IPS-15b (cell line): ENCODE results near the gene OR13C5.
"Not testable (repeated sequence)": the region's sequence is repeated elsewhere in the genome, so short reads cannot be mapped to it uniquely, and the experiment has no call there.

Source experiments
- H3K27me3 ChIP-seq: one replicate; pipeline ENCODE4 v1.6.1; 2013; ENCODE audit warnings: low read length; ENCODE audit not compliant: control insufficient read depth, insufficient read depth
- H3K36me3 ChIP-seq: one replicate; pipeline ENCODE4 v1.6.1; 2013; ENCODE audit warnings: low read length; ENCODE audit not compliant: control insufficient read depth, insufficient read depth
- H3K4me1 ChIP-seq: one replicate; pipeline ENCODE4 v1.6.1; 2013; ENCODE audit warnings: mild to moderate bottlenecking, low read length; ENCODE audit not compliant: control insufficient read depth, insufficient read depth
- H3K4me3 ChIP-seq: one replicate; pipeline ENCODE4 v1.5.1; 2013; ENCODE audit warnings: low read depth, low read length
- H3K9ac ChIP-seq: one replicate; pipeline ENCODE4 v1.6.1; 2013; ENCODE audit warnings: low read depth, mild to moderate bottlenecking, low read length
- H3K9me3 ChIP-seq: one replicate; pipeline ENCODE4 v1.6.1; 2013; ENCODE audit warnings: mild to moderate bottlenecking, low read length; ENCODE audit not compliant: control insufficient read depth, insufficient read depth

OR13C5 gene

DNA sequence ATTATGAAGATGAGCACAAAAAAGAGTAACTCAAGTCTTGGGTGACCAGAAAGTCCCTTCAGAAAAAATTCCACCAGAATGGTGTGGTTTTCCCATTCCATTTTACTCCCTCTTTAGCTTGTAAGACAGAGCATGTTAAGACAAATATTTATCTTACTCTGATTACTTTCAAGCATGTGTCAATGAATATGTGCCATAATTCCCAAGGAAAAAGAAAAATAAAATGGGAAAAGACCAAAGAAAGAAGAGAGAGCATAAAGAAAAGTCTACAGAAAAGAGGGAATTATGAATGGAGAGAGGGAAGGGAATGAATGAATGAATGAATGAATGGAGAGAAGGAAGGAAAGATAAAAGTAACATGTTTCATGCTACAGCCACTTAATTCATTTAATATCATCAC lies at the start of gene OR13C5:
TSS of gene OR13C5 (minus strand) at position 101 of the 400 bp plus-strand sequence. CDS start at position 101, 0 bp downstream.
- H3K9me3 ChIP-seq, H3K4me1 ChIP-seq, H3K36me3 ChIP-seq, H3K27me3 ChIP-seq, H3K4me3 ChIP-seq, H3K9ac ChIP-seq: not testable (repeated sequence)

- no peaks in the 10 kb centered on the region for H3K4me1 ChIP-seq
- H3K4me3 ChIP-seq = no peak overlapping the region
- H3K36me3 ChIP-seq = no peaks in the 10 kb centered on the region
- no peak overlapping the region for H3K9ac ChIP-seq
- H3K9me3 ChIP-seq = no peaks in the 10 kb centered on the region
- no peaks in the 10 kb centered on the region for H3K27me3 ChIP-seq
Measured at GRCh38 chr9:104635456-104635855, 36.2 kb upstream of the OR13C5 start.

DNA sequence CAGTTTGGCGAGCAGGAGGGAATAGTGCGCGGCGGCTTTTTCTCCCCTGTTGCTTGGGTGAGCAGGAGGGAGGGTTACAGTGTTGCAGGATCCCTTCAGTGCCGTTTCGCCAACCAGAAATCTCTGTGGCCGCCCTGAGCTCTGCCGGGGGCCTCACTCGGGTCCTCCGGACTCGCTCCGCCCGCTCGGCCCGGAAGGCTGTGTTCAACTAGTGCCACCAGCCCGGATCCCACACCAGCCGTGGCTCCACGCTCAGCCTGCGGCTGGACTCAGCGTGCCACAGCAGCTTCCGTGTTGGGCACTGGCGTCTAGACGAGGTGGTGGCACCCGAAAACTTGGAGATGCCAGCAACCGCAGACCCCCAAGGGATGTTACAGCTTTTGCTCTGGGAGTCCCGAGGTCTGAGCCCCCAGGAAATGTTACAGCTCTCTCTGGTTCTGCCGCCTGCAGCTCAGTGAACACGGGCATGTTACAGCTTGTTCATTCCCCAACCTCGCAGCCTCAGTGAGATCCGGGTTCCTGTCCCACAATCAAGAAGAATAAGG lies 34.8 kb upstream of the OR13C5 start:
- H3K4me1 ChIP-seq = no peaks in the 10 kb centered on the region
- no peaks in the 10 kb centered on the region for H3K36me3 ChIP-seq
- no peaks in the 10 kb centered on the region for H3K9me3 ChIP-seq
- H3K4me3 ChIP-seq = no peak overlapping the region
- H3K9ac ChIP-seq = no peak overlapping the region
- no peaks in the 10 kb centered on the region for H3K27me3 ChIP-seq

DNA sequence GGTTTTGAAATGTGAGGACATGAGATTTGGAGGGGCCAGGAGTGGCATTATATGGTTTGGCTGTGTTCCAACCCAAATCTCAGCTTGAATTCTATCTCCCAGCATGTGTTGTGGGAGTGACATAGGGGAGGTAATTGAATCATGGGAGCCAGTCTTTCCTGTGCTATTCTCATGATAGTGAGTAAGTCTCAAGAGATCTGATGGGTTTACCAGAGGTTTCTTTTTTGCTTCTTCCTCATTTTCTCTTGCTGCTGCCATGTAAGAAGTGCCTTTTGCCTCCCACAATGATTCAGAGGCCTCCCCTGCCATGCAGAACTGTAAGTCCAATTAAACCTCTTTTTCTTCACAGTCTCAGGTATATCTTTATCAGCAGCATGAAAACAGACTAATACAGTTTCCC lies 26.8 kb upstream of the OR13C5 start:
- H3K36me3 ChIP-seq, H3K9me3 ChIP-seq, H3K4me1 ChIP-seq, H3K9ac ChIP-seq, H3K4me3 ChIP-seq, H3K27me3 ChIP-seq: not testable (repeated sequence)

DNA sequence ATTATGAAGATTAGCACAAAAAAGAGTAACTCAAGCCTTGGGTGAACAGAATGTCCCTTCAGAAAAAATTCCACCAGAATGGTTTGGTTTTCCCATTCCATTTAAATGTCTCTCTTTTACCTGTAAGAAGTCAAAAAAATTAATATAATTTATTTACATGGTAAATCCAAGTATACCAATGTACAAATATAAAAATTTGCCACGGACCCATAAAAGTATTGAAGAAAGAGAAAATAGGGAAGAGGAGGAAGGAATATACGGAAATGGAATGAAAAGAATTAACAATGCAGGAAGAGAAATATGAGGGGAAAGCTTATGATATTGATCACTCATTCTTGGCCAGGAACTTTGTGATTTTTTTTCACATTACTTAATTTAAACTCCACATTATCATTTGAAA lies 18.9 kb upstream of the OR13C5 start, which contains the start of gene OR13C9:
TSS of gene OR13C9 (minus strand) at position 101 of the 400 bp plus-strand sequence. CDS start at position 101, 0 bp downstream.
- H3K9ac ChIP-seq = no peak within 1 kb of the TSS
- no peaks in the 10 kb centered on the region for H3K9me3 ChIP-seq
- no peaks in the 10 kb centered on the region for H3K4me1 ChIP-seq

DNA sequence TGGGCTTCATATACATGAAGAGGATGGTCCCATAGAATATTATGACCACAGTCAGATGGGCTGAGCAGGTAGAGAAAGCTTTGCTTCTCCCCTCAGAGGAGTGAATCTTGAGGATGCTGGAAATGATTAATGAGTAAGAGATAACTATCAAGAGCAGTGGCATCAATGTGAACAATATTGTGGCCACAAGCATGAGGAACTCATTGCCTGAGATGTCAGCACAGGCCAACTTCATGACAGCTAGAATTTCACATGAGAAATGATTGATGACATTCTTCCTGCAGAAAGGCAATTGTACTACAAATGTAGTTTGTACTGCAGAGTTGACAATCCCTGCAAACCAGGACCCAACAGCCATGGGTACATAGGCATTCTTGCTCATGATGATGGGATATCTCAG lies 18.2 kb upstream of the OR13C5 start:
- H3K9me3 ChIP-seq = no peaks in the 10 kb centered on the region

More for the DNA sequence above, 18.9 kb upstream of the OR13C5 start, which contains the start of gene OR13C9:
- no peak within 1 kb of the TSS for H3K4me3 ChIP-seq
- H3K27me3 ChIP-seq = no peaks in the 10 kb centered on the region
- H3K36me3 ChIP-seq = no peaks in the 10 kb centered on the region

DNA sequence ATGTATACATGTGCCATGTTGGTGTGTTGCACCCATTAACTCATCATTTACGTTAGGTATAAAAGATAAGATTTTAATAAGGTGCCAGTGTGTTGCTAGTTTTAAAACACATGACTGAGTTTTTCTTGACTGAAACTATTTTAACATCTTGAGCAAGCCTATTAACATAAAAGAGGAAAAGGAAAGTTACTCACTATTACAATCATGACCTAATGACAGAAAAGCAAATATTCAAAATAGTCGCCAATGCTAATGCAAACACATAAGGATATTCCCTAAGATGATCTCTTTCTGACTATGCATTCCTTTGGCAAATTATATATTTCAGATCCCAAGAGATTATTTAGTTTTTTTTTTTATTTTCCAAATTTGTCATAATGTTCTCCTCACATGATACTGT lies 12.0 kb upstream of the OR13C5 start:
- no peaks in the 10 kb centered on the region for H3K4me1 ChIP-seq

More for the DNA sequence above, 18.2 kb upstream of the OR13C5 start:
- Histone ChIP-seq H3K9ac (no peak overlapping the region), H3K4me3 (no peak overlapping the region), H3K4me1 (no peaks in the 10 kb centered on the region), H3K27me3 (no peaks in the 10 kb centered on the region), H3K36me3 (no peaks in the 10 kb centered on the region)

DNA sequence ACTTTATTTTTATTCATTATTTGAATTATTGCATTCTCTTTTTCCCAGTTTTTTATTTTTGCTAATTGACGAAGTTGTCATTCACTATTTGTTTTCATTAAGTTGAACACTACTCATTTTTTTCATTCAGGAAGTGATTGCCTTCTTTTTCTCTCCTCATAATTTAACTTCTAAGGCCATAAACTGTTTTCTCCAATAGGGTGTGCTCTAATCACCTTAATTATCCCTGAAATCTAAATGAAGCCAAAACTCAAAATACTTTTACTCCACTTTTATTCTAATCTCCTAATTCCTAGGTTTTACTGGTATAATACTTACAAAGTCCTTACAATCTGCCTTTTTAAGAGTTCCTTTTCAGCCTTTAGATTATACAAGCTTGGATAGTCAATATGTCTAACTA lies 9.1 kb upstream of the OR13C5 start:
- Histone ChIP-seq H3K27me3 (no peaks in the 10 kb centered on the region), H3K36me3 (no peaks in the 10 kb centered on the region), H3K9ac (no peak overlapping the region), H3K4me1 (no peaks in the 10 kb centered on the region), H3K9me3 (no peaks in the 10 kb centered on the region), H3K4me3 (no peak overlapping the region)

More for the DNA sequence above, 12.0 kb upstream of the OR13C5 start:
- H3K9me3 ChIP-seq = no peaks in the 10 kb centered on the region
- H3K4me3 ChIP-seq = no peak overlapping the region
- H3K27me3 ChIP-seq = no peaks in the 10 kb centered on the region
- H3K36me3 ChIP-seq = no peaks in the 10 kb centered on the region
- H3K9ac ChIP-seq = no peak overlapping the region

- no peak overlapping the region for H3K4me3 ChIP-seq
- no peaks in the 10 kb centered on the region for H3K4me1 ChIP-seq
- H3K9me3 ChIP-seq = no peaks in the 10 kb centered on the region
- H3K9ac ChIP-seq = no peak overlapping the region
- no peaks in the 10 kb centered on the region for H3K27me3 ChIP-seq
- no peaks in the 10 kb centered on the region for H3K36me3 ChIP-seq
Measured at GRCh38 chr9:104606152-104606551, 6.9 kb upstream of the OR13C5 start.

DNA sequence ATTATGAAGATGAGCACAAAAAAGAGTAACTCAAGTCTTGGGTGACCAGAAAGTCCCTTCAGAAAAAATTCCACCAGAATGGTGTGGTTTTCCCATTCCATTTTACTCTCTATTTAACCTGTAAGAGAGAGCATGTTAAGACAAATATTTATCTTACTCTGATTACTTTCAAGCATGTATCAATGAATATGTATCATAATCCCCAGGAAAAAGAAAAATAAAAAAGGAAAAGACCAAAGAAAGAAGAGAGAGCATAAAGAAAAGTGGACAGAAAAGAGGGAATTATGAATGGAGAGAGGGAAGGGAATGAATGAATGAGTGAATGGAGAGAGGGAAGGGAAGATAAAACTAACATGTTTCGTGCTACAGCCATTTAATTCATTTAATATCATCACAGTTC lies 6.3 kb upstream of the OR13C5 start, which contains the start of gene OR13C2:
TSS of gene OR13C2 (minus strand) at position 101 of the 400 bp plus-strand sequence. CDS start at position 101, 0 bp downstream.
- not testable (repeated sequence) for H3K4me1 ChIP-seq, H3K36me3 ChIP-seq, H3K9ac ChIP-seq, H3K27me3 ChIP-seq, H3K4me3 ChIP-seq, H3K9me3 ChIP-seq

- Histone ChIP-seq H3K9me3 (no peaks in the 10 kb centered on the region), H3K4me1 (no peaks in the 10 kb centered on the region), H3K9ac (no peak overlapping the region), H3K36me3 (no peaks in the 10 kb centered on the region), H3K27me3 (no peaks in the 10 kb centered on the region), H3K4me3 (no peak overlapping the region)
Measured at GRCh38 chr9:104604801-104605200, 5.6 kb upstream of the OR13C5 start.

- not testable (repeated sequence) for H3K9me3 ChIP-seq, H3K36me3 ChIP-seq, H3K4me3 ChIP-seq, H3K4me1 ChIP-seq, H3K9ac ChIP-seq, H3K27me3 ChIP-seq
Measured at GRCh38 chr9:104598749-104599148, 464 bp downstream of the OR13C5 start.
